Activated CD4-positive, alpha-beta T cell treated with anti-CD3 and anti-CD28 coated beads for 36 hours (primary cell): ENCODE measurements around the gene EVI5. TPM values are rescaled to one million over a fixed set of nuclear protein-coding genes. Genes with fewer than 3 reads are reported as not detected.
"Not testable (repeated sequence)": the region's sequence is repeated elsewhere in the genome, so short reads cannot be mapped to it uniquely, and the experiment has no call there.

Source experiments
- ATAC-seq: fragments of 200-7000 bp; cut with Tn5 transposase; one replicate; pipeline ENCODE4 v1.10.0; 2021; ENCODE audit warnings: mild to moderate bottlenecking, moderate library complexity
- CTCF ChIA-PET: fragments of 350-600 bp; sonication (Branson Sonifier 250); formaldehyde crosslinking; loops from one replicate; lab custom pipeline; 2021; ENCODE audit warnings: antibody characterized with exemption; lab: Charles Lee
- POLR2A ChIA-PET: fragments of 350-600 bp; sonication (Branson Sonifier 250); formaldehyde crosslinking; loops from one replicate; lab custom pipeline; 2021; ENCODE audit warnings: antibody characterized with exemption, inconsistent platforms; lab: Charles Lee
- DNase-seq: peaks from one replicate; pipeline ENCODE4 v3.0.0-alpha.2; 2020
- H3K27ac Mint-ChIP-seq: one replicate; pipeline ENCODE4 v1.8.0; 2021; ENCODE audit warnings: mixed read lengths
- H3K27me3 Mint-ChIP-seq: one replicate; pipeline ENCODE4 v1.8.0; 2021; ENCODE audit warnings: mixed read lengths
- H3K36me3 Mint-ChIP-seq: one replicate; pipeline ENCODE4 v1.8.0; 2021; ENCODE audit warnings: low read depth, mixed read lengths
- H3K4me1 Mint-ChIP-seq: one replicate; pipeline ENCODE4 v1.8.0; 2021; ENCODE audit warnings: mixed read lengths
- H3K4me3 Mint-ChIP-seq: one replicate; pipeline ENCODE4 v1.8.0; 2021; ENCODE audit warnings: mild to moderate bottlenecking, moderate library complexity, mixed read lengths
- H3K9me3 Mint-ChIP-seq: one replicate; pipeline ENCODE4 v1.8.0; 2021; ENCODE audit warnings: low read depth, mixed read lengths
- intact Hi-C, 2 experiments: fragments of 100-400 bp; cut with DNase I in 1 of 2; cut with micrococcal nuclease in 1 of 2; formaldehyde crosslinking; loops; one replicate each; pipeline versions ENCODE4 v1.14.2 to v1.15.1; 2022 to 2024; cut with DNase I, micrococcal nuclease
- total RNA-seq, 2 experiments: library from RNA; stranded (reverse); gene quantifications; one replicate each; pipeline ENCODE4 v1.2.3, GENCODE V29; 2021

The EVI5 gene
- total RNA-seq, 2 experiments from 2014 or later, result 28.5 to 32.6 TPM

DNA sequence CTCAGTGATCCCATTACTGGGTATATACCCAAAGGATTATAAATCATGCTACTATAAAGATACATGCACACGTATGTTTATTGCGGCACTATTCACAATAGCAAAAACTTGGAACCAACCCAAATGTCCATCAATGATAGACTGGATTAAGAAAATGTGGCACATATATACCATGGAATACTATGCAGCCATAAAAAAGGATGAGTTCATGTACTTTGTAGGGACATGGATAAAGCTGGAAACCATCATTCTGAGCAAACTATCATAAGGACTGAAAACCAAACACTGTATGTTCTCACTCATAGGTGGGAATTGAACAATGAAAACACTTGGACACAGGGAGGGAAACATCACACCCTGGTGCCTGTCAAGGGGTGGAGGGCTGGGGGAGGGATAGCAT, 63.8 kb downstream of the EVI5 start:
- intact Hi-C loops, H3K27me3 Mint-ChIP-seq, H3K4me3 Mint-ChIP-seq, H3K36me3 Mint-ChIP-seq, ATAC-seq, POLR2A ChIA-PET, CTCF ChIA-PET, H3K27ac Mint-ChIP-seq, H3K9me3 Mint-ChIP-seq, DNase-seq, H3K4me1 Mint-ChIP-seq: not testable (repeated sequence)

DNA sequence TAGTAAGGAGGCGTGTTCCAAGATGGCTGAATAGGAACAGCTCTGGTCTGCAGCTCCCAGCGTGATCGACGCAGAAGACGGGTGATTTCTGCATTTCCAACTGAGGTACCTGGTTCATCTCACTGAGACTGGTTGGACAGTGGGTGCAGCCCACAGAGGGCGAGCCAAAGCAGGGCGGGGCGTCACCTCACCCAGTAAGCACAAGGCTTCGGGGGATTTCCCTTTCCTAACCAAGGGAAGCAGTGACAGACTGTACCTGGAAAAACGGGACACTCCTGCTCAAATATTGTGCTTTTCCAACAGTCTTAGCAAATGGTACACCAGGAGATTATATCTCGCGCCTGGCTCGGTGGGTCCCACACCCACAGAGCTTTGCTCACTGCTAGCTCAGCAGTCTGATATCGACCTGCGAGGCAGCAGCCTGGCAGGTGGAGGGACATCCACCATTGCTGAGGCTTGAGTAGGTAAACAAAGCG, 69.4 kb downstream of the EVI5 start:
- H3K36me3 Mint-ChIP-seq, H3K27me3 Mint-ChIP-seq, CTCF ChIA-PET, ATAC-seq, DNase-seq, H3K27ac Mint-ChIP-seq, H3K4me3 Mint-ChIP-seq, intact Hi-C loops, POLR2A ChIA-PET, H3K9me3 Mint-ChIP-seq, H3K4me1 Mint-ChIP-seq: not testable (repeated sequence)

DNA sequence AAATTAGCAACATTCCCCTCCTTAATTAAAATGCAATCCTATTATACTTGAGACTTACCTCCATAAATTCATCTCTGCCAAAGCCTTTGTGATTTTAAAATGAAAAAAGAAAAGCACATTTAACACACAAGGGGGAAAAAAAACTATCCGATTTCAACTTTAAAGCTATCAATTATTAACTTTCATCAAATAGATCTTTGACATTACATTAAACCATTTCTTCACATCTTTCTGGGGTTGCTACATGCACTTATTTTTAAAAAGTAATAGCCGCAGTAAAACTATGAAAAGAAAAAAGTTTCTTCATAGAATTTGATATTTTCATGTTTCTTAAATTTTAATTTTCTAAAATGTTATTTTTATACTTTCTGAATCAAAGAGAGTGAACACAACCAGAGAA, 71.0 kb downstream of the EVI5 start:
- no peak overlapping the region for H3K27ac Mint-ChIP-seq
- no peaks in the 10 kb centered on the region for H3K4me1 Mint-ChIP-seq
- intact Hi-C loops, result no loop called here
- H3K36me3 Mint-ChIP-seq, result no peaks in the 10 kb centered on the region
- H3K9me3 Mint-ChIP-seq, result no peaks in the 10 kb centered on the region
- DNase-seq (no peak), ATAC-seq (no peak)
- peaks cover 6% of the 10 kb centered on the region for H3K27me3 Mint-ChIP-seq
- H3K4me3 Mint-ChIP-seq, result no peak overlapping the region
- ChIA-PET POLR2A (no interaction called here), CTCF (interaction anchor here (0.8 to 1.0 kb wide), 2 partner anchors 15 to 32 kb away, joined by 3 read pairs; no protein-coding TSS in a partner anchor)

DNA sequence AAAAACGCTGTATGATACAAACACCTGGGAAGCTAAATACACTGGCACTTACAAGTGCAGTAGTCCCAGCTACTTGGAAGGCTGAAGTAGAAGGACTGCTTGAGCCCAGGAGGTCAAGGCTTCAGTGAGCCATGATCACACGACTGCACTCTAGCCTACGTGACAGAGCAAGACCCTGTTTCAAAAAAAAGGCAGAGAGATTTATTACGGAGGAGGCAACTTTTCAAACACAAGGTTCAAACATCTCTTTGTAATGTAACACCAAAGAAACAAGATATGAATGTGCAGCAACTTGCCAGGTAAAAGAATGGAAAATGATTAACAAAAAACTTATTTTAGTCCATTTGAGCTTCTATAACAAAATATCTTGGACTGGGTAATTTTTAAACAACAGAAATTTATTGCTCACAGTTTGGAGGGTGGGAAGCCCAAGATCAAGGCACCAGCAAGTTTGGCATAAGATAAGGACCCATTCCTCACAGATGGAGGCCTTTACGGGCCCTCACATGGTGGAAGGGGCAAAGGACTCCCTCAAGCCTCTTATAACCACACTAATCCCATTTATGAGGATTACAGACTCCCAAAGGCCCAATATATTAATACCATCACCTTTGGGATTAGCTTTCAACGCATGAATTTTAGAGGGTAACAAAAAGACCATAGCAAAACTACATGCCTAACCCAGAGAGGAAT, 73.3 kb downstream of the EVI5 start:
- POLR2A ChIA-PET, result no interaction called here
- H3K36me3 Mint-ChIP-seq, result no peaks in the 10 kb centered on the region

DNA sequence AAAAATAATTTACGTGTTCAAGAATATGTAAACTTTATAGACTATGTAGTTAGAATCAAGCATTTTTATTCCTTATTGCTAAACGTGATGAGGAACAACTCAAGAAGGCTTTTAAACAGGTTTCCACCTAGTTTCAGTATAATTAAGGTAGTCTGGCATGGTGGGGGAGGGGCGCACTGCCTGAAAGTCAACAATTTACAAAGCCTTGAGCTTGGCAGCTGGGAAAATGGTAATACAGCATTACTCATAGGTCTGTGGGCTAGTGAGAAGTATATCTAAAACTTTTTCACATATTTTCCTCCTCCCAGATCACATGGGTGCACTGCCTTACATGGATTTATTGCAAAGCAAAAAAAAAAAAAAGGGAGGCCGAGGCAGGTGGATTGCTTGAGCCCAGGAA, 75.2 kb downstream of the EVI5 start:
- Mint-ChIP-seq H3K36me3 (no peaks in the 10 kb centered on the region), H3K27ac (no peak overlapping the region), H3K4me1 (no peaks in the 10 kb centered on the region), H3K4me3 (no peak overlapping the region), H3K9me3 (no peaks in the 10 kb centered on the region), H3K27me3 (no peaks in the 10 kb centered on the region)
- ATAC-seq, result no peak
- ChIA-PET POLR2A (no interaction called here), CTCF (no interaction called here)
- peak; percentile 16 for DNase-seq
- intact Hi-C loops, result no loop called here

More for the DNA sequence above, 73.3 kb downstream of the EVI5 start:
- no peak for DNase-seq
- no peak for ATAC-seq
- CTCF ChIA-PET, result interaction anchor here (1.0 kb wide), 1 partner anchor 74 kb away, joined by 3 read pairs; no protein-coding TSS in a partner anchor
- Mint-ChIP-seq H3K9me3 (no peaks in the 10 kb centered on the region), H3K4me3 (no peak overlapping the region), H3K4me1 (no peaks in the 10 kb centered on the region), H3K27ac (no peak overlapping the region), H3K27me3 (no peaks in the 10 kb centered on the region)
- intact Hi-C loops, result no loop called here

DNA sequence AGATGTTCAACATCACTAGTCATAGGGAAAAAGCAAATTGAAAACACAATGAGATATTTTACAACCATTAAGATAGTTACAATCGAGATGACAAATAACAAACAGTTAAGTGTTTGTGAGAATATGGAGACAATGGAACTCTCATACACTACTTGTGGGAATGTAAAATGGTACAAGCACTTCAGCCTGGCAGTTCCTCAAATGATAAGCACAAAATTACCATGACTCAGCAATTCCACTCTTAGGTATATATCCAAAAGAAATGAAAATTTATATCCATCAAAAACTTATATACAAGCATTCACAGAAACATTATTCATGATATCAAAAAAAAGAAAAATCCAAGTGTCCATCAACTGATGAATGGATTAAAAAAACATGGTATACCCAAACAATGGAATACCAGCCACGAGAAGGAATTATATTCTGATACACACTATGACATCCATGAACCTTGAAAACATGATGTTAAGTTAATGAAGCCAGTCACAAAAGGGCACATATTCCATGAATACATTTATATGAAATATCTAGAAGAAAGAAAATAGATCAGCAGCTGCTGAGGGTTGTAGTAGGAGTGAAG, 76.4 kb downstream of the EVI5 start:
- DNase-seq, result no peak
- Mint-ChIP-seq H3K27me3 (no peaks in the 10 kb centered on the region), H3K9me3 (no peaks in the 10 kb centered on the region), H3K4me3 (no peak overlapping the region), H3K27ac (no peak overlapping the region), H3K4me1 (no peaks in the 10 kb centered on the region), H3K36me3 (no peaks in the 10 kb centered on the region)
- POLR2A ChIA-PET, result no interaction called here
- ATAC-seq, result no peak
- intact Hi-C loops, result no loop called here
- CTCF ChIA-PET, result no interaction called here

DNA sequence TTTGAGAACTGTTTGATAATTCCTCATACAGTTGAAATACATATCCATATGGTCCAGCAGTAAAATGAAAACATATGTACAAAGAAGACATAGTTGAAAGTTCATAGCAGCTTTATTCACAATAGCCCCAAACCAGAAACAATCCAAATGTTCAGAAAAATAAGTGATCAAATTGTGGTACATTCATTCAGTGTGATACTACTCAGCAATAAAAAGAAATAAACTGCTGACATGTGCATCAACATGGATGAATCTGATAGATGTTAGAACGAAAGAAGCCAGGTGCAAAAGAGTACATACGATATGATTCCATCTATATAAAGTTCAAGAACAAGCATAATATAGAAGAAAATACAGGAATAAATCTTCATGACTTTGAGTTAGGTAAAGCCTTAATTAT, 77.2 kb downstream of the EVI5 start:
- ATAC-seq (no peak), DNase-seq (no peak)
- ChIA-PET POLR2A (no interaction called here), CTCF (no interaction called here)
- Mint-ChIP-seq H3K27me3 (peaks cover 3% of the 10 kb centered on the region), H3K9me3 (no peaks in the 10 kb centered on the region), H3K4me1 (no peaks in the 10 kb centered on the region), H3K27ac (no peak overlapping the region), H3K36me3 (no peaks in the 10 kb centered on the region), H3K4me3 (no peak overlapping the region)
- intact Hi-C loops, result no loop called here

DNA sequence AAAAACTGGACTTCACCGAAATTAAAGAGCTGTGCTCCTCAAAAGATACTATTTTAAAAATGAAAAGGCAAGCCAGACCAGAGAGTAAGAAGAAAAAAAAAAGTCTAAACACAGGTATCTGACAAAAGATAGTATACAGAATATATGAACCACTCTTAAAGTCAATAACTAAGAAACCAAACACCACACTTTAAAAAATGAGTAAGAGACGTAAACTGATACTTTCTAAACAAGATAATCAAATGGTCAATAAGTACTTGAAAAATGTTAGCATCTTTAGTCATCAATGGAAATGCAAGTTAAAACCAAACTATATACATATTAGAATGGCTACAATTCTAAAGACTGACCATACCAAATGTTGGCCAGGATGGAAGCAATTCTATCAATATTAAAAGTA, 77.6 kb downstream of the EVI5 start:
- Mint-ChIP-seq H3K4me3 (no peak overlapping the region), H3K27ac (no peak overlapping the region), H3K36me3 (no peaks in the 10 kb centered on the region), H3K9me3 (no peaks in the 10 kb centered on the region), H3K27me3 (peaks cover 3% of the 10 kb centered on the region), H3K4me1 (no peaks in the 10 kb centered on the region)
- ChIA-PET POLR2A (no interaction called here), CTCF (no interaction called here)
- DNase-seq, result no peak
- intact Hi-C loops, result no loop called here
- no peak for ATAC-seq

DNA sequence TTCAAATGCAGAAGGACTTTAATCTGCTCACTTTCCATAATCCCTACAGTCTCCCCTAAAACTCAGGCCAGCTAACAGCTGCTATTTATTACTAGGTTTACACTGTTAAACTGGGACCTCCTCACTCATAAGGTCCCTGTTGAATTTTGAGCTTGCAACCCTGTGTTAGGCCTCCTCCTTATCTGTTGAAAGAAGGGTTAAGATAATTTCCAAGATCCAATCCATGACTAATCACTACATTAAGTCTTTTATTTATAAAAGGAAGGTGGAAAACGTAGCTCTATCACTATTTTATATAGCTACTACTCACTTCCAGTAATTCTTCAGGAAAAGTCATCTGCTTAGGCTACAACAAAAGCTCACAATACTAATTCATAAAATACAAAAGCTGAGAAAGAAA, 79.5 kb downstream of the EVI5 start:
- Mint-ChIP-seq H3K27me3 (peaks cover 3% of the 10 kb centered on the region), H3K4me1 (peaks cover 3% of the 10 kb centered on the region), H3K4me3 (no peak overlapping the region), H3K9me3 (no peaks in the 10 kb centered on the region), H3K36me3 (no peaks in the 10 kb centered on the region), H3K27ac (no peak overlapping the region)
- ATAC-seq, result no peak
- ChIA-PET CTCF (interaction anchor here (1.4 kb wide), 1 partner anchor 44 kb away, joined by 5 read pairs; no protein-coding TSS in a partner anchor), POLR2A (no interaction called here)
- intact Hi-C loops, result no loop called here
- no peak for DNase-seq

DNA sequence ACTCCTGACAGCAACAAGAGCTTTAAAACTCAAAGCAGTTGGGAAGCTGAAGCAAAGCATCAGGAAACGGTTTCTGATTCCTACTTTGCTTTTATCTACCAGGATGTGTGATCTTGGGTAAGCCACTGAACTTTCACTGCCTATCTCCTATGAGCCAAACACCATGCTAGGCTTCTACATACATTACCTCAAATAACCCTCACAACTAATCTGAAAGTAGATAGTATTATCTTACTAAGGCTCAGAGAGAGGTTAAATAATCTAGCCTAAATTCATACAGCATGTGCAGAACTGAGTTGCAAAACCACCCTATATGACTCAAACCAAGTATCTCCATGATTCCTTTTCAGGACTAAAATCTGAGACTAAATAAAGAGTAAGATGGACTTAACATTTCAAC, 83.8 kb downstream of the EVI5 start:
- Mint-ChIP-seq H3K4me3 (no peak overlapping the region), H3K4me1 (peaks cover 3% of the 10 kb centered on the region), H3K27ac (no peak overlapping the region), H3K36me3 (no peaks in the 10 kb centered on the region), H3K27me3 (peaks cover 3% of the 10 kb centered on the region), H3K9me3 (no peaks in the 10 kb centered on the region)
- POLR2A ChIA-PET, result no interaction called here
- intact Hi-C loops, result no loop called here
- CTCF ChIA-PET, result interaction anchor here (1.5 kb wide), 1 partner anchor 8 kb away, joined by 4 read pairs; no protein-coding TSS in a partner anchor
- DNase-seq, result no peak
- ATAC-seq, result no peak

DNA sequence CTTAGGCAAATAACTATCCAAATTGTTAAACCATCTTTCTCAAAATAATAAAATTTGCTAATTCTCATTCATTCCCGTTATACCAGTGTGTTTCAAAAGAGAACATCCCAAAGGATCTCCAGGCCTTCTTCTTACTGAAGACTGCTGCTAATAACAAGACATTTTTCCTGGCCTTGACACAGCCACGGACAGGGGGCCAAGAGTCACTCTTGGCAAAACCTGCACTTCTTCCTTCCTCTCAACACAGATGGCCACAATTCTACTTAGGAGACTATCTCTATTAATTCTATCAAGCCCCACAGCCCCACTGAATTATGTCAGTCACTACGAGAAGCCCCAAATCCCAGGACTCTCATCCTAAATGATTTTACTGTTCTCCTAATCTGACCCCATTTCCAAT, 86.0 kb downstream of the EVI5 start:
- DNase-seq, result no peak
- CTCF ChIA-PET, result interaction anchor here (0.7 kb wide), 1 partner anchor 389 kb away, joined by 3 read pairs; no protein-coding TSS in a partner anchor
- no peak for ATAC-seq
- intact Hi-C loops, result no loop called here
- no peaks in the 10 kb centered on the region for H3K36me3 Mint-ChIP-seq
- POLR2A ChIA-PET, result no interaction called here
- no peaks in the 10 kb centered on the region for H3K9me3 Mint-ChIP-seq
- peaks cover 3% of the 10 kb centered on the region for H3K4me1 Mint-ChIP-seq
- H3K27ac Mint-ChIP-seq, result no peak overlapping the region
- H3K4me3 Mint-ChIP-seq, result no peak overlapping the region
- peaks cover 3% of the 10 kb centered on the region for H3K27me3 Mint-ChIP-seq

DNA sequence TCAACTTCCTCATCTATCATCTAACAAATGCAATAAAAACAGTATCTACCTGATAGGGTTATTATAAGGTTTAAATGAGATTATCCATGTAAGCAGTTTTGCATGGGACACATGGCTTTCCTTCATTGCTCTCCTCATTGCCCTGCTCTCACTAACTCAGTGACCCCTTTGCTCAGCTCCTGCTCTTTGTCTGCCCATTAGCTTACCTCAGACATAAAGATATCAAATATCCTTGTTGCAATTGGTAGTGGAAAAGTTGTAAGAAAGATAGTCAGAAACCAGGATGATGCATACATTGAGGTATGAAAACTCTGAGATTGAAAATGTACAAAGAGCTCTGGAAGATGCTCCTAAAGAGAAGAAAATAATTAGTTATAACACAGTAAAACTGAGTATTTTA, 89.8 kb downstream of the EVI5 start:
- CTCF ChIA-PET, result interaction anchor here (0.9 to 1.0 kb wide), 2 partner anchors 24 to 116 kb away, joined by 3 read pairs; no protein-coding TSS in a partner anchor
- DNase-seq (no peak), ATAC-seq (no peak)
- Mint-ChIP-seq H3K9me3 (no peaks in the 10 kb centered on the region), H3K4me1 (peaks cover 9% of the 10 kb centered on the region), H3K27ac (no peak overlapping the region), H3K27me3 (no peaks in the 10 kb centered on the region), H3K4me3 (no peak overlapping the region), H3K36me3 (no peaks in the 10 kb centered on the region)
- intact Hi-C loops, result no loop called here
- POLR2A ChIA-PET, result no interaction called here
